Sigmoid colon (tissue), 7 donors: ENCODE data around the gene GID4. TPM values are rescaled to one million over a fixed set of nuclear protein-coding genes. Genes with fewer than 3 reads are reported as not detected.
"Not testable (repeated sequence)": the region's sequence is repeated elsewhere in the genome, so short reads cannot be mapped to it uniquely, and the experiment has no call there.

Experiments
- DNase-seq: peaks from one replicate; pipeline ENCODE4 v3.0.0-alpha.2; 2019
- H3K27ac ChIP-seq, 4 donors: fragments of 200-600 bp; sonication (generic); one replicate each; pipeline ENCODE4 v1.5.1; 2016 to 2019; ENCODE audit warnings: mild to moderate bottlenecking in 1 of 4
- H3K27me3 ChIP-seq, 3 donors: fragments of 200-600 bp; sonication (generic); one replicate each; pipeline ENCODE4 v1.5.1; 2019; ENCODE audit warnings: mild to moderate bottlenecking in 1 of 3
- H3K36me3 ChIP-seq, 4 donors: fragments of 200-600 bp; sonication (generic); one replicate each; pipeline ENCODE4 v1.5.1; 2016 to 2019
- H3K4me1 ChIP-seq, 4 donors: fragments of 200-600 bp; sonication (generic); one replicate each; pipeline ENCODE4 v1.5.1; 2017 to 2019
- H3K4me3 ChIP-seq, 4 donors: fragments of 200-600 bp; sonication (generic); one replicate each; pipeline ENCODE4 v1.5.1; 2017 to 2019; ENCODE audit warnings: mild to moderate bottlenecking in 2 of 4, moderate library complexity in 1 of 4
- H3K9me3 ChIP-seq, 4 donors: fragments of 200-600 bp in 3 of 4; sonication (generic) in 3 of 4; one replicate each; pipeline versions ENCODE4 v1.5.1 to v1.6.1; 2013 to 2019
- EP300 ChIP-seq, 4 donors: sonication (generic); formaldehyde crosslinking; IDR thresholded peaks; one replicate each; pipeline ENCODE4 v1.6.1; 2017; ENCODE audit warnings: antibody characterized with exemption in 4 of 4
- POLR2A ChIP-seq, 2 donors: fragments of 450-650 bp; IDR thresholded peaks; one replicate each; pipeline ENCODE4 v1.6.1; 2016; ENCODE audit warnings: antibody characterized with exemption in 2 of 2, mild to moderate bottlenecking in 2 of 2, moderate library complexity in 2 of 2
- POLR2AphosphoS5 ChIP-seq, 4 donors: sonication (generic); formaldehyde crosslinking; IDR thresholded peaks; one replicate each; pipeline ENCODE4 v1.6.1; 2017; ENCODE audit warnings: antibody characterized with exemption in 4 of 4
- WGBS, 2 donors: extraction: QIAGEN DNeasy Blood & Tissue Kit; methylation state at CpG; one replicate each; pipeline ENCODE4 v1.1.7; 2013; 5-methylcytosine and 5-hydroxymethylcytosine counted together
- intact Hi-C: fragments of 100-400 bp; cut with DNase I; formaldehyde crosslinking; loops from one replicate; pipeline ENCODE4 v1.15.1; 2023
- polyA plus RNA-seq, 3 donors: library from polyadenylated mRNA; stranded (reverse); fragments of 200-250 nt; gene quantifications; one replicate each; pipeline ENCODE4 v1.2.3, GENCODE V29; 2013
- total RNA-seq, 4 donors: library from RNA; depleted of rRNA; stranded (reverse); fragments of >200 nt; gene quantifications; one replicate each; pipeline ENCODE4 v1.1.0, GENCODE V29; 2016
- TF ChIP-seq, protein P1 (sequence below), 4 experiments: fragments of 450-650 bp in 3 of 4; fragments of 200-600 bp in 1 of 4; IDR thresholded peaks; one replicate each; pipeline ENCODE4 v1.5.1; 2016 to 2019; ENCODE audit warnings: antibody characterized with exemption in 4 of 4, mild to moderate bottlenecking in 3 of 4, moderate library complexity in 2 of 4
- donor health status: healthy with polysubstance abuse.
- donor health status: Bipolar disorder and iron deficiency.
- donor health status: healthy.

The GID4 gene
- total and polyA plus RNA-seq, 7 donors: 2.8 to 25.2 (median 20.0) TPM

- H3K27ac ChIP-seq: no peak overlapping the region
- H3K27me3 ChIP-seq: no peaks in the 10 kb centered on the region
- no peak for DNase-seq
- peaks cover 0 to under 1% (median 0%) of the 10 kb centered on the region in 4 donors for H3K36me3 ChIP-seq
- no peak overlapping the region for H3K4me3 ChIP-seq
- TF ChIP-seq, protein P1, sequence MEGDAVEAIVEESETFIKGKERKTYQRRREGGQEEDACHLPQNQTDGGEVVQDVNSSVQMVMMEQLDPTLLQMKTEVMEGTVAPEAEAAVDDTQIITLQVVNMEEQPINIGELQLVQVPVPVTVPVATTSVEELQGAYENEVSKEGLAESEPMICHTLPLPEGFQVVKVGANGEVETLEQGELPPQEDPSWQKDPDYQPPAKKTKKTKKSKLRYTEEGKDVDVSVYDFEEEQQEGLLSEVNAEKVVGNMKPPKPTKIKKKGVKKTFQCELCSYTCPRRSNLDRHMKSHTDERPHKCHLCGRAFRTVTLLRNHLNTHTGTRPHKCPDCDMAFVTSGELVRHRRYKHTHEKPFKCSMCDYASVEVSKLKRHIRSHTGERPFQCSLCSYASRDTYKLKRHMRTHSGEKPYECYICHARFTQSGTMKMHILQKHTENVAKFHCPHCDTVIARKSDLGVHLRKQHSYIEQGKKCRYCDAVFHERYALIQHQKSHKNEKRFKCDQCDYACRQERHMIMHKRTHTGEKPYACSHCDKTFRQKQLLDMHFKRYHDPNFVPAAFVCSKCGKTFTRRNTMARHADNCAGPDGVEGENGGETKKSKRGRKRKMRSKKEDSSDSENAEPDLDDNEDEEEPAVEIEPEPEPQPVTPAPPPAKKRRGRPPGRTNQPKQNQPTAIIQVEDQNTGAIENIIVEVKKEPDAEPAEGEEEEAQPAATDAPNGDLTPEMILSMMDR (IDR thresholded peaks at IDR 0.05): no peak
- TF ChIP-seq EP300 (IDR thresholded peaks at IDR 0.05) (no peak), POLR2AphosphoS5 (IDR thresholded peaks at IDR 0.05) (no peak), POLR2A (IDR thresholded peaks at IDR 0.05) (no peak)
- H3K9me3 ChIP-seq: no peaks in the 10 kb centered on the region
- no peaks in the 10 kb centered on the region for H3K4me1 ChIP-seq
- intact Hi-C loops: loop anchor here (2.0 kb wide), 1 partner anchor 31 kb away; no protein-coding TSS in a partner anchor
- whole genome bisulfite sequencing, 2 donors: 95 to 97% methylated on average over 12 of the region's 12 CpGs
Measured at GRCh38 chr17:17993852-17994251, 45.4 kb upstream of the GID4 start.

- DNase-seq: no peak
- H3K27me3 ChIP-seq: no peaks in the 10 kb centered on the region
- intact Hi-C loops: no loop called here
- no peak overlapping the region for H3K27ac ChIP-seq
- no peaks in the 10 kb centered on the region for H3K36me3 ChIP-seq
- H3K4me3 ChIP-seq: no peak overlapping the region
- TF ChIP-seq POLR2A (IDR thresholded peaks at IDR 0.05): no peak
- TF ChIP-seq POLR2AphosphoS5 (IDR thresholded peaks at IDR 0.05): no peak
- no peak for TF ChIP-seq EP300 (IDR thresholded peaks at IDR 0.05)
- TF ChIP-seq, protein P1 (IDR thresholded peaks at IDR 0.05): peak in 1 of 4 experiments; percentile 9
- no peaks in the 10 kb centered on the region for H3K9me3 ChIP-seq
- WGBS, 2 donors: 71 to 77% methylated on average over 18 of the region's 18 CpGs
- H3K4me1 ChIP-seq: no peaks in the 10 kb centered on the region
Measured at GRCh38 chr17:17994271-17995069, 44.7 kb upstream of the GID4 start.

DNA sequence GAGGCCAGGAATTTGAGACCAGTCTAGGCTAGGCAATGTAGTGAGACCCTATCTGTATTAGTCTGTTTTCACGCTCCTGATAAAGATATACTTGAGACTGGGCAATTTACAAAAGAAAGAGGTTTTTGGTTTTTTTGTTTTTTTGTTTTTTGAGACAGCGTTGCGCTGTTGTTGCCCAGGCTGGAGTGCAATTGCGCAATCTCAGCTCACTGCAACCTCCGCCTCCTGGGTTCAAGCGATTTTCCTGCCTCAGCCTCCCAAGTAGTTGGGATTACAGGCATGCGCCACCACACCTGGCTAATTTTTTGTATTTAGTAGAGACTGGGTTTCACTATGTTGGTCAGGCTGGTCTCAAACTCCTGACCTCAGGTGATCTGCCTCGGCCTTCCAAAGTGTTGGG lies 43.3 kb upstream of the GID4 start:
- 95% methylated on average over 8 of the region's 8 CpGs for WGBS, 2 donors
- H3K9me3 ChIP-seq, H3K36me3 ChIP-seq, intact Hi-C loops, DNase-seq, H3K4me3 ChIP-seq, H3K27ac ChIP-seq, H3K4me1 ChIP-seq, H3K27me3 ChIP-seq: not testable (repeated sequence)

- WGBS, 2 donors: 94 to 98% methylated on average over 8 of the region's 8 CpGs
- Histone ChIP-seq H3K9me3 (no peaks in the 10 kb centered on the region), H3K36me3 (no peaks in the 10 kb centered on the region), H3K4me1 (no peaks in the 10 kb centered on the region), H3K27ac (no peak overlapping the region), H3K27me3 (no peaks in the 10 kb centered on the region), H3K4me3 (no peak overlapping the region)
- TF ChIP-seq POLR2AphosphoS5 (IDR thresholded peaks at IDR 0.05): no peak
- TF ChIP-seq, protein P1 (IDR thresholded peaks at IDR 0.05): no peak
- no peak for DNase-seq
- intact Hi-C loops: no loop called here
Measured at GRCh38 chr17:17998934-17999333, 40.3 kb upstream of the GID4 start.

DNA sequence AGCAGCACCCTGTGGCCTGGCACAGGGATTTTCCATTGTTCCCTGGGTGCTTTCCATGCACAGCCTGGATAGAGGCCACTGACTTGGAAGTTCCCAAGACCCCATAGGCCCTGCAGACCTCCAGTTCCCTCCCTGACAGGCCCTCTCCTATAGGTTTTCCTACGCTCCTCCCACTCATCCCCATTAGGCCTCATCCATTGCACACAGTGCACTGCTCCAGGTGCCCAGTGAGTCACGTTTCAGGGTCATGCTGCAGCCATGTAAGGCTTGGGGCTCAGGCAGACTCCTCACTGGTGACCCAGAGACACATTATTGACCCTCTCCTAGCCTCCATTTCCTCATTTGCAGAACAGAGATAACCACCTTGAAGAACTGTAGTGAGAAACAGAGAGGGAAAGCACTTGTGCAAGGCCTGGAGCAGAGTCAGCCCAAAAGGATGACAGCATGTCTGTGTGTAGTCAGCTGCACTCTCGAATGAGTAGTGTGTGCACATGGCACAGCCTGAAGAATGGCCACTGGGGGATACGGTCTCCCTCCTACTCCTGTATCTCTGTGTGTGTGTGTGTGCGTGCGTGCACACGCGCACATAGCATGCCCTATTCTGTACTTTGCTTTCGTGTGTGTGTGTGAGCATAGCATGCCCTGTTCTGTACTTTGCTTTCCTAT lies 39.7 kb upstream of the GID4 start:
- no peak overlapping the region for H3K4me3 ChIP-seq
- 87% methylated on average over 9 of the region's 9 CpGs for WGBS, 2 donors
- no peak overlapping the region for H3K27ac ChIP-seq
- TF ChIP-seq POLR2A (IDR thresholded peaks at IDR 0.05) (no peak), EP300 (IDR thresholded peaks at IDR 0.05) (no peak), POLR2AphosphoS5 (IDR thresholded peaks at IDR 0.05) (no peak)
- TF ChIP-seq, protein P1 (IDR thresholded peaks at IDR 0.05): no peak
- no peaks in the 10 kb centered on the region for H3K9me3 ChIP-seq
- H3K27me3 ChIP-seq: no peaks in the 10 kb centered on the region
- no peaks in the 10 kb centered on the region for H3K4me1 ChIP-seq
- no peak for DNase-seq
- no peaks in the 10 kb centered on the region for H3K36me3 ChIP-seq
- intact Hi-C loops: no loop called here
